Prostate gland (tissue), 2 donors: ENCODE measurements around the gene PNLIPRP1.

ENCODE experiments used
- POLR2A ChIP-seq: fragments of 450-650 bp; IDR thresholded peaks from one replicate; pipeline ENCODE4 v1.6.1; 2016; ENCODE audit warnings: antibody characterized with exemption, mild to moderate bottlenecking
- TF ChIP-seq, protein P1 (sequence below), 4 experiments: fragments of 200-600 bp in 2 of 4; fragments of 450-650 bp in 2 of 4; sonication (generic) in 2 of 4; IDR thresholded peaks; 1 replicate in 3 of 4; 2 replicates in 1 of 4; pipeline ENCODE4 v1.5.1; 2016 to 2019; ENCODE audit warnings: antibody characterized with exemption in 4 of 4, mild to moderate bottlenecking in 2 of 4, moderate library complexity in 2 of 4

DNA sequence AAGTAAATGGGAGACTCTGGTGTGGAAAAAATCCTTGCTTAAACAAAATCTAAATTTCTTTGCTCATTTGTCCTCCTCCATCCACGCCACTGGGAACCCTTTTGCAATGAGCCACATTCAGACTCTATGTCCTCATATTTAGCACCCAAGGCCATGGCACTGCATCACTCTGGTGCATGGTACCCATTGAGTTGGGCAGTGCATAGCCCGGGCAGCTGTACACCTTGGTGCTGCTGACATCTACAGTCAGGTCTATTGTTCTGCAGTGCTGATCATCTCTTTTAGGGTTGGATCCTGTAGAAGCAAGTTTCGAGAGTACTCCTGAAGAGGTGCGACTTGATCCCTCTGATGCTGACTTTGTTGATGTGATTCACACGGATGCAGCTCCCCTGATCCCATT lies 6.8 kb downstream of the PNLIPRP1 start:
- no peak for TF ChIP-seq POLR2A
- TF ChIP-seq, protein P1, sequence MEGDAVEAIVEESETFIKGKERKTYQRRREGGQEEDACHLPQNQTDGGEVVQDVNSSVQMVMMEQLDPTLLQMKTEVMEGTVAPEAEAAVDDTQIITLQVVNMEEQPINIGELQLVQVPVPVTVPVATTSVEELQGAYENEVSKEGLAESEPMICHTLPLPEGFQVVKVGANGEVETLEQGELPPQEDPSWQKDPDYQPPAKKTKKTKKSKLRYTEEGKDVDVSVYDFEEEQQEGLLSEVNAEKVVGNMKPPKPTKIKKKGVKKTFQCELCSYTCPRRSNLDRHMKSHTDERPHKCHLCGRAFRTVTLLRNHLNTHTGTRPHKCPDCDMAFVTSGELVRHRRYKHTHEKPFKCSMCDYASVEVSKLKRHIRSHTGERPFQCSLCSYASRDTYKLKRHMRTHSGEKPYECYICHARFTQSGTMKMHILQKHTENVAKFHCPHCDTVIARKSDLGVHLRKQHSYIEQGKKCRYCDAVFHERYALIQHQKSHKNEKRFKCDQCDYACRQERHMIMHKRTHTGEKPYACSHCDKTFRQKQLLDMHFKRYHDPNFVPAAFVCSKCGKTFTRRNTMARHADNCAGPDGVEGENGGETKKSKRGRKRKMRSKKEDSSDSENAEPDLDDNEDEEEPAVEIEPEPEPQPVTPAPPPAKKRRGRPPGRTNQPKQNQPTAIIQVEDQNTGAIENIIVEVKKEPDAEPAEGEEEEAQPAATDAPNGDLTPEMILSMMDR (IDR thresholded peaks at IDR 0.05) = no peak
